B cell (primary cell): ENCODE measurements around the gene RAPH1. TPM values are rescaled to one million over a fixed set of nuclear protein-coding genes. Genes with fewer than 3 reads are reported as not detected.

Source experiments
- ATAC-seq: fragments of 200-7000 bp; cut with Tn5 transposase; one replicate; pipeline ENCODE4 v1.10.0; 2021; ENCODE audit warnings: low read depth, mild to moderate bottlenecking, moderate number of reproducible peaks, moderate library complexity
- CTCF ChIA-PET: fragments of 350-600 bp; sonication (Branson Sonifier 250); formaldehyde crosslinking; loops from one replicate; lab custom pipeline; 2021; ENCODE audit warnings: antibody characterized with exemption, inconsistent platforms; lab: Charles Lee
- POLR2A ChIA-PET: fragments of 350-600 bp; sonication (Branson Sonifier 250); formaldehyde crosslinking; loops from one replicate; lab custom pipeline; 2021; ENCODE audit warnings: antibody characterized with exemption; lab: Charles Lee
- DNase-seq: peaks from one replicate; pipeline ENCODE4 v3.0.0; 2013
- H2AFZ ChIP-seq: 2 replicates; pipeline ENCODE4 v1.6.1; 2012; ENCODE audit warnings: mild to moderate bottlenecking, low read depth, low read length; ENCODE audit not compliant: insufficient read depth, poor library complexity, severe bottlenecking
- H3K27ac ChIP-seq, 2 donors: 1 replicate in 1 of 2; 2 replicates in 1 of 2; pipeline ENCODE4 v1.5.1; 2012 to 2013; ENCODE audit warnings: low read length in 2 of 2, mild to moderate bottlenecking in 2 of 2, moderate library complexity in 1 of 2
- H3K27me3 ChIP-seq, 4 experiments: fragments of 200-600 bp in 1 of 4; sonication (generic) in 1 of 4; replicated peaks in 1 of 4; 1 replicate in 2 of 4; 2 replicates in 2 of 4; pipeline versions ENCODE4 v1.6.1 to v1.7.0; 2013 to 2016; ENCODE audit warnings: low read length in 3 of 4, mild to moderate bottlenecking in 2 of 4, mixed read lengths in 1 of 4, moderate library complexity in 1 of 4; ENCODE audit not compliant: insufficient read depth in 4 of 4, control insufficient read depth in 3 of 4; ENCODE audit errors: control extremely low read depth in 1 of 4
- H3K36me3 ChIP-seq, 2 experiments: replicated peaks in 1 of 2; 1 replicate in 1 of 2; 2 replicates in 1 of 2; pipeline versions ENCODE4 v1.6.1 to v1.7.1; 2013; ENCODE audit warnings: low read length in 1 of 2; ENCODE audit not compliant: insufficient read depth in 2 of 2, control insufficient read depth in 1 of 2; ENCODE audit errors: control extremely low read depth in 1 of 2, extremely low read depth in 1 of 2
- H3K4me1 ChIP-seq, 2 donors: fragments of 200-600 bp in 1 of 2; sonication (generic) in 1 of 2; 1 replicate in 1 of 2; 2 replicates in 1 of 2; pipeline versions ENCODE4 v1.5.1 to v1.6.1; 2013 to 2017; ENCODE audit warnings: low read length in 2 of 2; ENCODE audit not compliant: control insufficient read depth in 2 of 2, insufficient read depth in 2 of 2
- H3K4me2 ChIP-seq: replicated peaks from 2 replicates; pipeline ENCODE3; 2012; ENCODE audit warnings: mild to moderate bottlenecking, low read depth, low read length; ENCODE audit not compliant: poor library complexity, severe bottlenecking
- H3K4me3 ChIP-seq, 5 experiments: fragments of 200-600 bp in 1 of 5; sonication (generic) in 1 of 5; 1 replicate in 3 of 5; 2 replicates in 2 of 5; pipeline versions ENCODE4 v1.5.1 to v1.7.0; 2011 to 2016; ENCODE audit warnings: low read length in 4 of 5, mild to moderate bottlenecking in 4 of 5, low read depth in 2 of 5, control low read depth in 1 of 5, moderate library complexity in 1 of 5; ENCODE audit not compliant: insufficient read depth in 1 of 5; ENCODE audit errors: control extremely low read depth in 1 of 5, extremely low read depth in 1 of 5
- H3K79me2 ChIP-seq: fragments of 200-600 bp; sonication (generic); one replicate; pipeline ENCODE4 v1.6.0; 2016; ENCODE audit warnings: low read length; ENCODE audit not compliant: control insufficient read depth, insufficient read depth
- H3K9ac ChIP-seq: fragments of 200-600 bp; sonication (generic); 2 replicates; pipeline ENCODE4 v1.6.1; 2017; ENCODE audit warnings: mild to moderate bottlenecking, low read length, moderate library complexity
- H3K9me3 ChIP-seq, 3 donors: one replicate each; pipeline versions ENCODE4 v1.6.1 to v1.7.1; 2013; ENCODE audit warnings: low read length in 2 of 3; ENCODE audit not compliant: control insufficient read depth in 2 of 3, insufficient read depth in 1 of 3; ENCODE audit errors: control extremely low read depth in 1 of 3
- H4K20me1 ChIP-seq: 2 replicates; pipeline ENCODE4 v1.6.0; 2012; ENCODE audit warnings: mild to moderate bottlenecking, low read length; ENCODE audit not compliant: insufficient read depth, control insufficient read depth, poor library complexity, severe bottlenecking
- H3K27ac Mint-ChIP-seq: one replicate; pipeline ENCODE4 v1.8.0; 2021; ENCODE audit warnings: mixed read lengths
- H3K27me3 Mint-ChIP-seq: one replicate; pipeline ENCODE4 v1.8.0; 2021; ENCODE audit warnings: mixed read lengths
- H3K4me1 Mint-ChIP-seq: one replicate; pipeline ENCODE4 v1.8.0; 2021; ENCODE audit warnings: mixed read lengths
- H3K4me3 Mint-ChIP-seq: one replicate; pipeline ENCODE4 v1.8.0; 2021; ENCODE audit warnings: mixed read lengths
- H3K9me3 Mint-ChIP-seq: one replicate; pipeline ENCODE4 v1.8.0; 2022; ENCODE audit warnings: mixed read lengths; ENCODE audit not compliant: insufficient read depth
- CTCF ChIP-seq: fragments of 200-600 bp; IDR thresholded peaks from one replicate; pipeline ENCODE4 v1.8.0; 2022; ENCODE audit warnings: antibody characterized with exemption, mild to moderate bottlenecking
- EZH2 ChIP-seq: IDR thresholded peaks from 2 replicates; pipeline ENCODE4 v1.6.1; 2012; ENCODE audit warnings: borderline replicate concordance, low read depth, mild to moderate bottlenecking, moderate library complexity, low read length; ENCODE audit not compliant: insufficient read depth, poor library complexity, severe bottlenecking
- WGBS: methylation state at CpG from one replicate; pipeline ENCODE4 v1.1.5; 2013; ENCODE audit warnings: missing lambda C conversion rate; ENCODE audit not compliant: insufficient coverage; 5-methylcytosine and 5-hydroxymethylcytosine counted together
- intact Hi-C: fragments of 100-400 bp; cut with micrococcal nuclease; formaldehyde crosslinking; loops from one replicate; pipeline ENCODE4 v1.10.0; 2022
- polyA plus RNA-seq: library from polyadenylated mRNA; depleted of rRNA; stranded (reverse); fragments of >200 nt; gene quantifications from 2 replicates; pipeline ENCODE4 v1.2.3, GENCODE V29; 2012
- total RNA-seq, 2 donors: library from RNA; stranded (reverse); fragments of 120-200 nt in 1 of 2; gene quantifications; 1 replicate in 1 of 2; 2 replicates in 1 of 2; pipeline versions ENCODE4 v1.2.3 to v1.2.4, GENCODE V29; 2013 to 2022

RAPH1 gene
- total and polyA plus RNA-seq, 2 donors (not counting 1 experiment from before 2014, with no cell fraction given) = 0.13 TPM; not detected in 1

- Histone ChIP-seq H3K36me3 (no peaks in the 10 kb centered on the region), H3K27ac (no peak overlapping the region), H3K4me1 (no peaks in the 10 kb centered on the region), H4K20me1 (no peaks in the 10 kb centered on the region), H3K27me3 (no peaks in the 10 kb centered on the region), H3K4me2 (no peak overlapping the region), H3K4me3 (no peak overlapping the region), H3K79me2 (no peaks in the 10 kb centered on the region), H3K9ac (no peak overlapping the region), H3K9me3 (no peaks in the 10 kb centered on the region), H2AFZ (no peak overlapping the region)
- no peak for ATAC-seq
- POLR2A ChIA-PET = no interaction called here
- TF ChIP-seq EZH2 (no peak), CTCF (no peak)
- Mint-ChIP-seq H3K27me3 (no peaks in the 10 kb centered on the region), H3K9me3 (no peaks in the 10 kb centered on the region), H3K27ac (no peak overlapping the region), H3K4me3 (no peak overlapping the region), H3K4me1 (no peaks in the 10 kb centered on the region)
- no CpG with 5 or more reads among the region's 5 CpGs for WGBS
- intact Hi-C loops = no loop called here
- DNase-seq = no peak
- CTCF ChIA-PET = no interaction called here
Measured at GRCh38 chr2:203366639-203367466, 168.2 kb downstream of the RAPH1 start.

GRCh38 chr2:203361922-203362321, 173.2 kb downstream of the RAPH1 start:
- H3K36me3 ChIP-seq = no peaks in the 10 kb centered on the region
- TF ChIP-seq EZH2 (no peak), CTCF (no peak)
- Mint-ChIP-seq H3K4me1 (peaks cover 10% of the 10 kb centered on the region), H3K27me3 (no peaks in the 10 kb centered on the region), H3K4me3 (no peak overlapping the region), H3K27ac (no peak overlapping the region), H3K9me3 (no peaks in the 10 kb centered on the region)
- POLR2A ChIA-PET = no interaction called here
- no peaks in the 10 kb centered on the region for H3K4me1 ChIP-seq
- H3K4me3 ChIP-seq = no peak overlapping the region
- CTCF ChIA-PET = no interaction called here
- H3K27ac ChIP-seq = no peak overlapping the region
- DNase-seq (no peak), ATAC-seq (no peak)
- no peaks in the 10 kb centered on the region for H3K27me3 ChIP-seq
- H3K9ac ChIP-seq = no peak overlapping the region
- no peaks in the 10 kb centered on the region for H3K79me2 ChIP-seq
- intact Hi-C loops = no loop called here
- H3K4me2 ChIP-seq = no peak overlapping the region
- H4K20me1 ChIP-seq = no peaks in the 10 kb centered on the region
- H3K9me3 ChIP-seq = peaks cover 0 to 1% (median 0%) of the 10 kb centered on the region in 3 donors
- no peak overlapping the region for H2AFZ ChIP-seq
